GM12801 (cell line): ENCODE data around the gene CAMSAP2.

ENCODE experiments used
- TF ChIP-seq, protein P1 (sequence below): IDR thresholded peaks from one replicate; pipeline ENCODE4 v1.5.1; 2011; ENCODE audit warnings: control low read depth; ENCODE audit not compliant: insufficient read length; ENCODE audit errors: extremely low read depth

Gene CAMSAP2

GRCh38 chr1:200753650-200754198, 15.0 kb downstream of the CAMSAP2 start:
- TF ChIP-seq, protein P1, sequence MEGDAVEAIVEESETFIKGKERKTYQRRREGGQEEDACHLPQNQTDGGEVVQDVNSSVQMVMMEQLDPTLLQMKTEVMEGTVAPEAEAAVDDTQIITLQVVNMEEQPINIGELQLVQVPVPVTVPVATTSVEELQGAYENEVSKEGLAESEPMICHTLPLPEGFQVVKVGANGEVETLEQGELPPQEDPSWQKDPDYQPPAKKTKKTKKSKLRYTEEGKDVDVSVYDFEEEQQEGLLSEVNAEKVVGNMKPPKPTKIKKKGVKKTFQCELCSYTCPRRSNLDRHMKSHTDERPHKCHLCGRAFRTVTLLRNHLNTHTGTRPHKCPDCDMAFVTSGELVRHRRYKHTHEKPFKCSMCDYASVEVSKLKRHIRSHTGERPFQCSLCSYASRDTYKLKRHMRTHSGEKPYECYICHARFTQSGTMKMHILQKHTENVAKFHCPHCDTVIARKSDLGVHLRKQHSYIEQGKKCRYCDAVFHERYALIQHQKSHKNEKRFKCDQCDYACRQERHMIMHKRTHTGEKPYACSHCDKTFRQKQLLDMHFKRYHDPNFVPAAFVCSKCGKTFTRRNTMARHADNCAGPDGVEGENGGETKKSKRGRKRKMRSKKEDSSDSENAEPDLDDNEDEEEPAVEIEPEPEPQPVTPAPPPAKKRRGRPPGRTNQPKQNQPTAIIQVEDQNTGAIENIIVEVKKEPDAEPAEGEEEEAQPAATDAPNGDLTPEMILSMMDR, result no peak

DNA sequence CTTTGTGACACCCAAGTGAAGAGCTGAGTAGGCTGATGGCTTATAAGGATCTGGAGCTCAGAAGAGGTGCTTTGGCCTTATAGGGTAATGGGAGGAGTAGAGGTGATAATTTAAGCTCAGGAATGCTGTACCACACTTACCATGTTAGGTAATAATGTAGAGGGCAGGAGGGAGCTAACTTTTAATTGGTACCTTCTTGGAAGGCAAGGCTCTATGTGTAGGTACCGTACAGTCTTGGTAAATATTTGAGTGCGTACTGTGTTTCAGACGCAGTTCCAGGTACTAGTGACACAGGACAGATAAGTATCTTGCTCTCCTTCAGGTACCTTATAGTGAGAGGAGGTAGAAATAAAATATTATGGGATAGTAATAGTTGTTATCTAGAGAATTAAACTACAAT, 16.8 kb downstream of the CAMSAP2 start:
- TF ChIP-seq, protein P1, result no peak

DNA sequence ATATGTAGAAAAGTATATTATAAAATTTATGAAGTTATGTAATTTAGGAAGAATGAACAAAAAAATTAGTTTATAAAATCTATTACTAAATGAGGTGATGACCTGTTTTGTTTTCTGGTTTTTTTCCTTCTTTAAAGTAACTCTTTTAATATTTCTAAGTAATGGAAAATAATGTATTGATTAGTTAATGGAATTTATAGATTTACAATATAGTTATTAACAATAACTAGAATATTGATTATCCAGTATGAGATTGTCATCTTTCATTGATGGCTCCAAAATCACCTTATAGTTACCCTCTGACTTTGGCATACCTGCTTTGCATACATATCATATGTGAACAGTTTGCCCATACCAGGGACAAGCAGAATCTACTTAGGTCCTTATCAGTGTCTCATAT, 23.4 kb downstream of the CAMSAP2 start:
- TF ChIP-seq, protein P1, result no peak

- TF ChIP-seq, protein P1, result no peak
Measured at GRCh38 chr1:200767321-200767720, 28.6 kb downstream of the CAMSAP2 start.

- TF ChIP-seq, protein P1, result no peak
Measured at GRCh38 chr1:200771625-200772555, 33.2 kb downstream of the CAMSAP2 start.

GRCh38 chr1:200774311-200774710, 35.6 kb downstream of the CAMSAP2 start:
- TF ChIP-seq, protein P1, result no peak

DNA sequence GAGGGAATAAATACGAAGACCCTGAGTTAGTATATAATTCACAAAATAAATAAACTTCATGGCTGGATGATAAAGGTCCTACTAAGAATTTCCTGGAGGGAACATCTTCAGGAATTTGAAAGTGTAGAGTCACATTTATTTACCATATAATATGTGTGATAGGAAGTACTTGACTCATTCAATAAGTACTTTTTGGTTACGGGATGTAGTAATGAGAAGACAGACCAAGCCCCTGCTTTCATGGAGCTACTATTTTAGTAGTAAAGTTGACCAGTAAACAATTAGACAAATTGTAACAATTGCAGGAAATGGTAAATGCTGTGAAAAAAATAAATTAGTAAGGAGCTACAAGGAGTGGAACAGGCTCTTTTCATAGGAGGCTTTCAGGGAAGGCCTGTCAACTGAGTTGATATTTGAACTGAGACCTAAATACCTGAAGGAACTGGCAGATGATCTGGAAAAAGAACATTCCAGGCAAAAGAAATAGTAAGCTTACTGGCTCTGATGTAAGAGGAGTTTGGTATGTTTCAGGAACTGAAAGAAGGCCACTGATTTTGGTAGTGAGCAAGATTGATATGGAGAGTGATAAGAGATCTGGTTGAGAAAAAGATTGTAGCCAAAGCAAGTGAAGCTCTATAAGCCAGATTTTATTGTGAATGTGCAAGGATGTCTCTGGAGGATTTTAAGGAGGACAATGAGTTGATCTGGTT, 36.2 kb downstream of the CAMSAP2 start:
- TF ChIP-seq, protein P1, result no peak
